ENCODE results near the gene ZNF606.
"Not testable (repeated sequence)": the region's sequence is repeated elsewhere in the genome, so short reads cannot be mapped to it uniquely, and the experiment has no call there.

Gene ZNF606

DNA sequence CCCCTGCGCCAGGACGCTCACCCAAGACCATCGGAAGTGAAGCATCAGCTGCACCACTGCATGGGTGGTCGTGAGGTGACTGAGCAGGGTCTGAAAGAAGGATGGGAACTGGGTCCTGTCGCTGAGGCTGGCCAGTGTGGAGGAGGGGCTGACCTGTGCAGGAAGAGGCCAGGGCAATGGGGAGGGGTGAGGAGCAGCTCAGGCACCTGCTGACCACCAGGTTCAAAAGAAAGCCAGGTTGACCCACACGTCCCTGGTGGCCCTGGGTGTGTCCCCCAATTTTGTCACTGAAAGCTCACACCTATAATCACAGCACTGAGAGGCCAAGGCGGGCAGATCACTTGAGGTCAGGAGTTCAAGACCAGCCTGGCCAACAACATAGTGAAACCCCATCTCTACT is 17.5 kb upstream of the ZNF606 start:
- intact Hi-C loops (cut with DNase I): loop anchor here (5.0 kb wide), 1 partner anchor 37 kb away; the partner anchor contains the start of gene ZNF135
- peak in 1 of 10 donors; percentile 46 for DNase-seq

DNA sequence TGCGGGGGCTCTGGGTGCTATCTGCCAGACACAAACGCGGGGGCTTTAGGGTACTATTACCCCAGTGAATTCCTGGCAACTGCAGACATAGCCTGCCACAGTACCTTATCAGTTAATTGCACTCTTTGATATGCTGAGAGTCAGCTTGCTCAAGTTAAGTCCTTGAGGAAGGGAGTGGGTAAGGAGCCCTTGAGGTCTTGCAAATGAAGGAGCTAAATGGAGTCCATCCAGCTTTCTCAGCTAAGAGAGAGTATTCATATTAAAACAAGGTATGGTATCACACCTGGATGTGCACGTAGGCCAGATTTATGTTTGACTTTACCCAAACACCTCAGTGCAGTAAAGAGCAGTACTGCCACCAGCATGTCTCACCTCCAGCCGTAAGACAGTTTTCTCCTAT is 11.5 kb upstream of the ZNF606 start:
- intact Hi-C loops (cut with DNase I): no loop called here
- no peak for DNase-seq

DNA sequence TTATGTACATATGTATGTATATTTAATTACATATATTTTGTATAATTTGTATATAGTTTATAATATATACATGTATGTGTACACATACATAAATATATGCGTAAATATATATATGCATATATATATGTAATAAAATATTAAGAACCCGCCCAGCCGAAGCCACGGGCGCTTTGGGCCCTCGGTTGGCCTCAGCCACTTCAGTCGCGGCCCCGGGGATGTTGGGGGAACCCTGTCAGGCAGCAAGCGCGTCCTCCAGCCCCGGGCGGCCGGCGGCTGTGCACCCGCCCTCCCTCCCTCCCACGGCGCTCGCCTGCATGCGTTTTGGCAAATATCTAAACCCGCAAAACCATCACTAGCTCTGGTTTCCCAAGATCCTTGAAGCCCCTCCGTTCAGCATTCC is 7.9 kb upstream of the ZNF606 start:
- intact Hi-C loops (cut with DNase I): no loop called here
- peak in 2 of 10 donors; percentile 20 to 78 for DNase-seq

DNA sequence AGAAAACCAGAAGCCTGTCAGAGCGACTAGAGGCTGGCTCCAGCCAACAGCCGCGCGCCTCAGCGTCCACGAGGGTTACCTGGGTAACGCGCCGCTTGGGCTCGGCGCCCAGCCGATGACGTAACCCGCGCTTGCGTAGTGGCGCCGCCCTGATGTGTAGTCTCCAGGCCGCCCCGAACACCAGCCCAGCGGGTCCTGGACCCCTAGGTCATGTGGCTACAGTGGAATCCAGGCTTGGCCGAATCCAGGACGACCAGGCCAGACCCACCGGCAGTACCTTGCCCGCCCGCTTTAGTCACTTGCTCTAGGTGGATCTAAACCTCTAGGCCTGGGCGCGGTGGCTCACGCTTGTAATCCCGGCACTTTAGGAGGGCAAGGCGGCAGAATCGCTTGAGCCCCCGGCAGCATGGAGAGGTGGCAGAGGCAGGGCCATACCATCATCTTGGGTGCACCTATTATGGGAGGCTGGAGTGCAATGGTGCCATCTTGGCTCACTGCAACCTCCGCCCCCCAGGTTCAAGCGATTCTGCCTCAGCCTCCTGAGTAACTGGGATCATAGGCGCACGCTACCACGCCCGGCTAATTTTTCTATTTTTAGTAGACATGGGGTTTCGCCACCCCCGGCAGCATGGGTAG is 7.2 kb upstream of the ZNF606 start:
- peak; percentile 81 to 99 (median 94) for DNase-seq
- intact Hi-C loops (cut with DNase I): loop anchor here (10.0 kb wide), 1 partner anchor 65 kb away; the partner anchor contains the start of gene ZNF256

DNA sequence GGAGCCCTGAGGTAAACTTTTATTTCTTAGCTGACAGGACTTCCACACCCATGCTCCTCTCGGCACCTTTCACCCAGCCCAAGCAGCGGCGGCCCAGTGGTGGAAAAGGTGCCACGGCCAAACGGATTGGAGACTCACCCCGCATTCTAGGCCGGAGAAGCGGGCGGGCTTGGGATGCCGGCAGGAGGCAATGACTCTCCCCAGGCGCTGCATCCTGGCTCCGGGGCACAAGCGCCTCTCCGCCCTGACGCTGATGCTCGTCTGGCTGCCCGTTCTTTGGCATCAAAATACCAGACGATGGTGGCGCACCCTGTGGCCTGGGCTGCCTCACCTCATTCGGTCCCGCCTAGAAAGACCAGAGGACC is 6.7 kb upstream of the ZNF606 start:
- intact Hi-C loops (cut with DNase I): loop anchor here (10.0 kb wide), 1 partner anchor 64 kb away; the partner anchor contains the start of gene ZNF256
- peak in 1 of 10 donors; percentile 88 for DNase-seq

DNA sequence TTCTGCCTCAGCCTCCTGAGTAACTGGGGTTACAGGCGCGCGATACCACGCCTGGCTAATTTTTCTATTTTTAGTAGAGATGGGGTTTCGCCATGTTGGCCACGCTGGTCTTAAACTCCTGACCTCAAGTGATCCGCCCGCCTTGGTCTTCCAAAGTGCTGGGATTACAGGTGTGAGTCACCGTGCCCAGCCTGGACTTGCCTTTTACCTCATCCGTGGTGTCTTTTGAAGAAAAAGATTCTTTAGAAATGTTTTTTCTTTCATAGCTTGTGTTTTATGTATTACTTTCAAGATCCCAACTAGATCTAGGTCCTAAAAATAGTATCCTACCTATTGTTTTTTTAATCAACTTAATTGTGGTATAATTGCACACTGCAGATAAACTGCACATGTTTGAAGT is 6.3 kb upstream of the ZNF606 start:
- intact Hi-C loops (cut with DNase I): loop anchor here (10.0 kb wide), 1 partner anchor 64 kb away; the partner anchor contains the start of gene ZNF256
- DNase-seq: not testable (repeated sequence)

DNA sequence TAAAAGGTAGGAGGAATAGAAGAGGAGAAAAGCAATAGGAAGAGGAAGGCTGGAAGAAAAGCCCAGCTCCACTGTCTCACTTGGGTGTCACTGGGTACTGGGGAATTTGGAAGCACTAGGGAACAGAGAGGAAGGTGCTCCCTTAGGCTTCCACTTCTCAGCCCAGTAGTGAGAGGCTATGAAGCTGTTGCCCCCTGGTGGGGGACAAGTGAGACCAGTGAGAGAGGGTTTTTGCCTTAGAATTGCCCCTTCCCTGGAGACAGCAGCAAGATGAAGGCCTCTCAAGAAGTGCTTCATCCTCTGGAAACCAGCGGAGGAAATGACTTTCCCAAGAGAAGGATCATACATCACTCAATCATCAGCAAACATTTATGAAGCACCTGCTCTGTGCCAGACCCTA is 4.7 kb upstream of the ZNF606 start:
- intact Hi-C loops (cut with DNase I): loop anchor here (10.0 kb wide), 1 partner anchor 62 kb away; the partner anchor contains the start of gene ZNF256
- no peak for DNase-seq

DNA sequence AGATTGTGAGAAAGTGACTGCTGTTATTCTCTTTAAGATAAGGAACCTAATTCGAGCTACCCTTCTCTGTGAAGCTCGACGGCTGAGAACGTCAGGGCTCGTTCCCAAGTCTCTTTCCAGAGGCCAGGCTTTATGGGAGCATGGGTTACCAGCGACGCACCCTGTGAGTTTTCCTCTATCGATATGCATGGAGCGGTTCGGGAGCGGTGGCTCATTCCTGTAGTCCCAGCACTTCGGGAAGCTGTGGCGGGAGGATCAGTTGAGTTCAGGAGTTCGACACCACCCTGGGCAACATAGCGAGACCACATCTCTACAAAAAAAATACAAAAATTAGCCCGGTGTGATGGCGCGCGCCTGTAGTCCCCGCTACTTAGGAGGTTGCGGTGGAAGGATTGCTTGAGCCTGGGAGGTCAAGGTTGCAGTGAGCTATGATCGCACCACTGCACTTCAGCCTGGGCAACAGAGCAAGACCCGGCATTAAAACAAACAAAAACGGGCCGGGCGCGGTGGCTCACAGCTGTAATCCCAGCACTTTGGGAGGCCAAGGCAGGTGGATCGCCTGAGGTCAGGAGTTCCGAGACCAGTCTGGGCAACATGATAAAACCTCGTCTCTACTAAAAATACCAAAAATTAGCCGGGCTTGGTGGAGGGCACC is 681 bp upstream of the ZNF606 start:
- peak in 1 of 10 donors; percentile 13 for DNase-seq
- intact Hi-C loops (cut with DNase I): loop anchor here (5.0 to 10.0 kb wide), 2 partner anchors 54 to 58 kb away; partner anchors contain the start of genes ZNF135 and ZNF256

DNA sequence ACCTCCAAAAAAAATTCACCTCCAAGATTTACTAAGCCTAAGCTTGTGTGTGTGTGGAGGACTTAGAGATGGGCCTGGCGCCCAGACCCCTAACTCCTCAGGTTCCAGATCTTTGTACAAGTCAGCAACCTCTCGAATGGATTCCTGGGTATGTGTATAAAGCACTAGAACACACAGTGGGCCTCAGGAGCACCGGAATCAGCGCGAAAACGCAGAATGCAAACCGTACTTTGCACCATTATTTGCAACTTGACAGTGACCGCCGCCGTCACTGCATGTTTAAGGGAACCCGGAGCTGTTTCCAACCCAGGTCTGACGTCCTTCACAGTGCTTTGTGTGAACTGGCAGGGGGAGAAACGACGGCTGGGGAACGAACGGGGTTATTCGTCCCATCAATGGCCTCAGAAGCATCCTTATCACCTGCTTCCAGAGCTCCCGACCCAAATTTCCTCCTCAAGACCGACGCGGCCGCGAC is 688 bp downstream of the ZNF606 start:
- peak in 1 of 10 donors; percentile 9 for DNase-seq
- intact Hi-C loops (cut with DNase I): loop anchor here (5.0 to 10.0 kb wide), 2 partner anchors 55 to 57 kb away; partner anchors contain the start of genes ZNF135 and ZNF256

DNA sequence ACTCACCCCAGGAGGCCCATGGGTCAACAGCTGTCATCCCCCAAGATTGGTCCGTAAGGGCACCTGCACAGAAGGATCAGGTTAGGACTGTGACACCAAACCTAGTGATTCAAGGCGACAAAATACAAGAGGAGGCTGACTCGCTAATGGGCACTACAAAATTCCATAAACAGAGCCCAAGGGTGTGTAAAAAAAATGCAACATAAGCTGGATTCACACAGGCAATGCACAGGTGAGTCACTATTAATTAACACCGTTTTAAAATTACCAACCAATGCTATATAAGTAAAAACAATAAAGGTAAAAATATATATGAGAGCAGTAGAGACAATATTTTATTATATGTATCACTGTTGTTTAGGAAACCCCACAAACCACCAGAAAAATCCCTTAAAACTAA is 1.9 kb downstream of the ZNF606 start:
- no peak for DNase-seq
- intact Hi-C loops (cut with DNase I): loop anchor here (5.0 to 10.0 kb wide), 2 partner anchors 56 to 57 kb away; partner anchors contain the start of genes ZNF135 and ZNF256

DNA sequence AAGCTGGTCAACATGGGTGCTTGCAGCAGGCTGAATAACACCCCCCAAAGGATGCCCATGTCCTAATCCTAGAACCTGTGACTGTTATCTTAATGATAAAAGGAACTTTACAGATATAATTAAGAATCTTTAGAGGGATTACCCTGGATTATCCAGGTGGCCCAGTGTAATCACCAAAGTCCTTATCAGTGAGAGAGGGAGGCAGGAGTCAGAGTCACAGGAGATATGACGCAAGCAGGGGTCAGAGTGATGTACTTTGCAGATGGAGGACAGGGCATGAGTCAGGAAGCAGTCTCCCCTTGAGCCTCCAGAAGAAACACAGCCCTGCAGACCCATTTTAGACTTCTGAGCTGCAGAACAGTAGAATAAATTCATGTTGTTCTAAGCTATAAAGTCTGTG is 9.8 kb downstream of the ZNF606 start:
- intact Hi-C loops (cut with DNase I): no loop called here
- no peak for DNase-seq

DNA sequence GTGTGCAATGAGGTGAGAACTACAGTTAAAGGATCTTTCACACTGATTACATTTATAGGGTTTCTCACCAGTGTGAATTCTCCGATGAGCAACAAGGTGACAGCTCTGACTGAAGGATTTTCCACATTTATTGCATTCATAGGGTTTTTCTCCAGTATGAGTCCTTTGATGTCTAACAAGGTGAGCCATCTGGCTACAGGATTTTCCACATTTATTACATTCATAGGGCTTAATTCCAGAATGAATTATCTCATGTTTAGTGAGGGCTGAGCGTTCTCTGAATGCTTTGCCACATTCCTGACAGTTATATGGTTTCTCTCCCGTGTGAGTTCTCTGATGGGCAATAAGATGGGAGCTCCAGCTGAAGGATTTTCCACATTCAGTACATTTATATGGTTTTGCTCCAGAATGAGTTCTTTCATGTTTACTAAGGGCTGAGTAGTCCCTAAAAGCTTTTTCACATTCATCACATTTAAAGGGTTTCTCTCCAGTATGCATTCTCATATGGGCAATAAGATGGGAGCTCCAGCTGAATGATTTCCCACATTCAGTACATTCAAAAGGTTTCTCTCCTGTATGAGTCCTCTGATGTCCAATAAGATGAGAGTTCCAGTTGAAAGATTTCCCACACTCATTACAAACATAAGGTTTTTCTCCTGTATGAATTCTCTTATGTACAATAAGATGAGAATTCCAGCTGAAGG is 23.9 kb downstream of the ZNF606 start:
- DNase-seq: no peak
- intact Hi-C loops (cut with DNase I): no loop called here

DNA sequence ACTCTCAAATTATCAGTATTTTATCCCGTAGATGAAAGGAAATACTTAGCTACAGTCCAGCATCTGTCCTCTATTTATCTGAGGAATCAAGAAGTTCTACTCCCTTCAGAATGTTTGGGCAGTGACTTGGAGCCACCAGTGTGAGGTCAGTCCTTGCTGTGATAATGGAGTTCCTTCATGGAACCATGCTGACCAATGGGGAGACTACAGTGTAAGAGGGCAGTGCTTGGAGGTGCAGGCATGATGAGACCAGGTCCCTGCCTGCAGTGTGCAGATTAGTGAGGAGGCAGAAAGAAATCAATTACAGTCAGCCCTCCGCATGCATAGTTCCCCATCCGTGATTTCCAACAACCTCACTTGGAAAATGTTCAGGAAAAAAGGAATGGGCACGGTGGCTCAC is 28.2 kb downstream of the ZNF606 start, which contains the start of gene C19orf18:
Gene C19orf18 (minus strand): TSS at position 101 of the 400 bp plus-strand sequence. CDS start 102 bp downstream, outside the sequence.
- intact Hi-C loops (cut with DNase I): no loop called here
- DNase-seq: no peak

DNA sequence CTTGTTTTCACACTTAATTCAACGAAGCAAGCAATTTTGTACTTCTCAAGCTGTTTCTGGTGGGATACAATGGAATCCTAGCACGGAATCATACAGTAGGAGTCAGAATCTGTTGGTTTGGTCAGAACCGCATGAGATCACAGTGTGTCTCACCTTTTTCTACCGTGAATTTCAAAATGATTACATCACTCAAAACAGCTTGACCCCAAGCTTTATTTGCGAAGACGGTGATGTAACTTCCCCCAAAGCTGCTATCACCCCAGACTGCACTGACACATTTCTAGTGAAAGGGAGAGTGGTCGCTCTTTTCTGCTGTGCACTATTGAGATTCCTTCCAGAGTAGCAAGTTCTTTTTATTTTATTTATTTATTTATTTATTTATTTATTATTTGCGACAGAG is 37.9 kb downstream of the ZNF606 start:
- intact Hi-C loops (cut with DNase I): no loop called here
- DNase-seq: peak in 1 of 10 donors; percentile 6

DNA sequence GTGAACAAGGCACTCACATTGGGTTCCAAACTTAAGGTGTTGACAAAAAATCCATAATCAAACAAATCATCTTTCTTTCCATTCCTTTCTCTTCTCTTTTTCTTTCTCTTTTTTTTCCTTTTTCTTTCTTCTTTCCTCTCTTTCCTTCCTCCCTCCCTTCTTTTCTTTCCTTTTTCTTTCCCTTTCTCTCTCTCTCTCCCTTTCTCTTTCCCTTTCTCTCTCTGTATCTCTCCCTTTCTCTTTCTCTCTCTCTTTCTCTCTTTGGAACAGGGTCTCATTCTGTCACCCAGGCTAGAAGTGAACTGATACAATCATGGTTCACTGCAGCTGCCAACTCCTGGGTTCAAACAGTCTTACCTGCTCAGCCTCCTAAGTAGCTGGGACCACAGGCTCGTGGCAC is 40.8 kb downstream of the ZNF606 start:
- intact Hi-C loops (cut with DNase I): no loop called here
- no peak for DNase-seq

DNA sequence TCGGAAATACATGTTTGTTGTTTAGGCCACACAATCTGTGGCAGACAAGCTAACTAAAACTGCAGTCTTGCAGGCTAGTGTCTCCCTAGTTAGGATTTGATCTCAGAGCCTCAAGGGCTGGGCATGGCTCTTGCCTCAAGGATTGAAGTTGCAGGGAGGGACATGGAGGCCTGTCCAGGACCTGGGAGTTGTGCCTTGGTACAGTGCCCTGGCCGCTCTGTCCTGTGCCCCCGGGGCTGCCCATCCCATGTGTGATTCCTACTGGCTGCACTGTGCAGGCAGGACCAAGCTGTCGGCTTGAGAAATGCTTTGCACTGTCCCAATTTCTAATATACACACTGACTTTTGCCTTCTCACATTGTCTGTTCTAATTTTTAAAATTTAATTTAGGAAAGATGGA is 47.6 kb downstream of the ZNF606 start:
- DNase-seq: peak in 1 of 10 donors; percentile 25
- intact Hi-C loops (cut with DNase I): no loop called here

DNA sequence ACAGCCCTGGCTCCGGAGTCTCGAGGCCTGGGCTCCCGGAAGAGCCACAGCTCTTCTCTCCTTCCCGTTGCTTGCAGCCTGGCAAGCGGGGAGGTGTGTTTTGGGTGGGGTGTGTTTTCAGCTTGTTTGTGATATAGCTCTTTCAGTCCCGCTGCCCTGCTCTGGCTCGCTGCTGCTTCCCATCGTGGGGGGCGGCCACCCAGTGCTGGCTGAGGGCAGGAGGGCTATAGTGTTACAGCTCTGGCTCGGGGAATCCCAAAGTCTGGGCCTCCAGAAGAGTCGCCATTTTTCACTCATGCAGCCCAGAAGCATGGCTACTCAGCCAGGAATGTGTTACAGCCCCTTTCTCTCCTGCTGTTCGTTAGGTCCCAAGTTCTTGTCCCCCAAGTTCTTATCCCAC is 52.9 kb downstream of the ZNF606 start:
- intact Hi-C loops (cut with DNase I): loop anchor here (10.0 kb wide), 1 partner anchor 55 kb away; the partner anchor contains the start of gene ZNF606
- DNase-seq: no peak

DNA sequence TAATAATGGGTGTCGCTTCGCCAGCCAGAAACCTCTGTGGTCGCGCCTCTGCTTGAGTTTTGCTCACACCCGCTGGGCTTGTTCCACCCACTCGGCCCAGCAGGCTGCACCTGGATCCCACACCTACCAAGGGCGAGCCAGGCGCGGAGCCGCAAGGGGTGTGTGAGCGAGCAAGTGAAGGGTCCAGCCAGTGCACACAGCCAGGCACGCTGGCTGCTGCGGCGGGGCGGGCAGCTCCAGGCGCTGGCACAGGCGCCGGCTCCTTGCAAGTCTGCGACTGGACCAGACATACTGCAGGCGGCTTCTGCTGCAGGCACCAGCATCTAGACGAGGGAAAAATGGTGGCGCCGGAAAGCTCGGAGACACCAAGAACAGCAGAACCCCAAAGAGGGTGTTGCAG is 53.3 kb downstream of the ZNF606 start:
- intact Hi-C loops (cut with DNase I): loop anchor here (10.0 kb wide), 1 partner anchor 56 kb away; the partner anchor contains the start of gene ZNF606
- peak in 1 of 10 donors; percentile 77 for DNase-seq

DNA sequence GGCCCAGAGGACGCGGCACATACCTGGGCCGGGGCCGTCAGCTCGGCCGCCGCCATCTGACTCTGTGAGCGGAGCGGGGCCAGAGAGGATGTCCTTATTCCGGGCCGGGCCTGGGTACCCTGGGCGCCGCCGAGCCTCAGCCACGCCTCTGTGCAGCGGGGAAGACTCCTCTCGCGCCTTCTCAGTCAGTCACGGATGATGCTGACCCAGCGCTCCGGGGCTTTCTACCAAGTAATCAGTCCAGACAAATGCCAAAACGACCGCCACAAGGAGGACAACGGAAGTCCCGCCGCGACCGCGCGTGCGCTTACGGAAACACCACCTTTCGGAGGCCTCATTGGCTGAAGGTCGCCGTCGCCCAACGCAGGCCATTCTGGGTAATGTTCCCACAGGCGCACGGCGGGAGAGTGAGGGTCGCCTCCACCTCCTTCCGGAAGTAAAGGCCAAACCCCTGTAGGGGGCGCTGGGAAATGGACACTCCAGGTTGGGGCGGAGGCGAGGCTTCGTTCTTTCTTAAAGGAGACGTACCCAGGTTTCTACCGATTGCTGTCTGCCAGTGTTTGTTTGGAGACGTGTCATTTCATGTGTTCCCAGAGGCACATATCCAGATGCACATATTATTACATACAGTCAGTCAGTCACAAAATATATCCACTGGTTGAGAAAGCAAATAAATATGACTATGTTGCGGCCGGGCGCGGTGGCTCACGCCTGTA is 55.0 kb downstream of the ZNF606 start, which contains the start of gene ZNF256:
Gene ZNF256 (minus strand): TSS at position 288 of the 716 bp plus-strand sequence. CDS start 232 bp downstream, at position 56.
- DNase-seq: peak; percentile 87 to 99 (median 97)
- intact Hi-C loops (cut with DNase I): loop anchor here (10.0 kb wide), 1 partner anchor 57 kb away; the partner anchor contains the start of gene ZNF606

DNA sequence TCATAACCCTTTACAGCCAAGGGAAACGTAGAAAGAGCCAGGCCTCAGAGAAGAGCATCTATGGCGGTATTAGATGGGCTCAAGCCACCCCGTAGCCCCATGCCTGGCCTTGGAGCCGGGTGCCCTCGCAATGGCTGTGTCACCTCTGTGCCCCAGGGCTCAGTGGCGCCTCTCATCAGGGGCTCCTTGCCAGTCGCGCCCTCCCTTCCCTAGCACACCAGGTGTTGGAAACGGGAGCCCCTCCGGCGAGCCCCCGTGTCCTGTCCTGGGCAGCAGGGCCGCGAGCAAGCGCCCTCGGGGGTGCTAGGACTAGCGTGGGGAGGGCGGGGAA is 55.6 kb downstream of the ZNF606 start:
- peak in 1 of 10 donors; percentile 82 for DNase-seq
- intact Hi-C loops (cut with DNase I): loop anchor here (10.0 kb wide), 1 partner anchor 58 kb away; the partner anchor contains the start of gene ZNF606

Measured in posterior cingulate gyrus (tissue), 11 donors.